ENCODE results near the gene TRAPPC5.

DNA sequence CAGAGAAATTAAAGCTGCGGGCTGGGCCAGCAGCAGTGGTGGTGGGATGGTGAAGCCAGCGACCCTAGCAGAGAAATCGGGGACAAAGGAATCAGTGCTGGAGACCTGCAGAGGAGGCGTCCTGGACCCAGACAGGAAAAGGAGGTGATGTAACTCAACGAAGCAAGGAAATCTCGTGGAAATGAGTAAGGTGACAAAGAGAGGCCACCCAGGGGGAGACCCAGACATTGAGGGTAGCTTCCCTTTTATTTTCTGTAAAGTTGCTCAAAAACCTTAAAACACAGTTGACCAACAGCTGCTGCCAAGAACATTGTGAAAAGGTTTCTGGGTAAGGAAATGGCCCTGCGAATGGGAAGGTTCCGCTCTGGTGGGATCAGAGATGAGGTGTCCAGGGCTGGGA is 25.1 kb upstream of the TRAPPC5 start:
- TF ChIP-seq, protein P1, sequence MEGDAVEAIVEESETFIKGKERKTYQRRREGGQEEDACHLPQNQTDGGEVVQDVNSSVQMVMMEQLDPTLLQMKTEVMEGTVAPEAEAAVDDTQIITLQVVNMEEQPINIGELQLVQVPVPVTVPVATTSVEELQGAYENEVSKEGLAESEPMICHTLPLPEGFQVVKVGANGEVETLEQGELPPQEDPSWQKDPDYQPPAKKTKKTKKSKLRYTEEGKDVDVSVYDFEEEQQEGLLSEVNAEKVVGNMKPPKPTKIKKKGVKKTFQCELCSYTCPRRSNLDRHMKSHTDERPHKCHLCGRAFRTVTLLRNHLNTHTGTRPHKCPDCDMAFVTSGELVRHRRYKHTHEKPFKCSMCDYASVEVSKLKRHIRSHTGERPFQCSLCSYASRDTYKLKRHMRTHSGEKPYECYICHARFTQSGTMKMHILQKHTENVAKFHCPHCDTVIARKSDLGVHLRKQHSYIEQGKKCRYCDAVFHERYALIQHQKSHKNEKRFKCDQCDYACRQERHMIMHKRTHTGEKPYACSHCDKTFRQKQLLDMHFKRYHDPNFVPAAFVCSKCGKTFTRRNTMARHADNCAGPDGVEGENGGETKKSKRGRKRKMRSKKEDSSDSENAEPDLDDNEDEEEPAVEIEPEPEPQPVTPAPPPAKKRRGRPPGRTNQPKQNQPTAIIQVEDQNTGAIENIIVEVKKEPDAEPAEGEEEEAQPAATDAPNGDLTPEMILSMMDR (IDR thresholded peaks at IDR 0.05): no peak
- no peak for TF ChIP-seq POLR2A (IDR thresholded peaks at IDR 0.05)

All from stomach (tissue), 4 donors.